Hematopoietic multipotent progenitor cell treated with erythropoietin and hydrocortisone succinate and interleukin-3 and kit ligand, for 17 days (in vitro differentiated cells): Measurements from ENCODE around the gene GPC1.
"Not testable (repeated sequence)": the region's sequence is repeated elsewhere in the genome, so short reads cannot be mapped to it uniquely, and the experiment has no call there.

ENCODE experiments used
- DNase-seq: peaks from one replicate; pipeline ENCODE4 v3.0.0-alpha.2; 2015; ENCODE audit warnings: low spot score

The GPC1 gene

GRCh38 chr2:240435457-240435947, at the start of gene GPC1:
Gene GPC1 (plus strand): TSS chr2:240435663. CDS start chr2:240435919, 256 bp downstream.
- no peak for DNase-seq

GRCh38 chr2:240386326-240386725, 49.1 kb upstream of the GPC1 start:
- DNase-seq, result no peak

- DNase-seq, result not testable (repeated sequence)
Measured at GRCh38 chr2:240386743-240387142, 48.7 kb upstream of the GPC1 start.

GRCh38 chr2:240387325-240387668, 48.2 kb upstream of the GPC1 start:
- no peak for DNase-seq

- DNase-seq, result no peak
Measured at GRCh38 chr2:240387669-240388358, 47.6 kb upstream of the GPC1 start.

GRCh38 chr2:240388471-240389301, 46.8 kb upstream of the GPC1 start:
- DNase-seq, result no peak

- DNase-seq, result no peak
Measured at GRCh38 chr2:240389302-240389805, 46.1 kb upstream of the GPC1 start.

GRCh38 chr2:240390091-240391073, 45.1 kb upstream of the GPC1 start:
- DNase-seq, result no peak

GRCh38 chr2:240391111-240392051, 44.1 kb upstream of the GPC1 start:
- no peak for DNase-seq

- no peak for DNase-seq
Measured at GRCh38 chr2:240392084-240392947, 43.1 kb upstream of the GPC1 start.

GRCh38 chr2:240392948-240393830, 42.3 kb upstream of the GPC1 start:
- DNase-seq, result no peak

- DNase-seq, result no peak
Measured at GRCh38 chr2:240393831-240394410, 41.5 kb upstream of the GPC1 start.

GRCh38 chr2:240394549-240394948, 40.9 kb upstream of the GPC1 start:
- DNase-seq, result no peak

GRCh38 chr2:240395448-240395847, 40.0 kb upstream of the GPC1 start:
- DNase-seq, result no peak

- DNase-seq, result no peak
Measured at GRCh38 chr2:240395896-240396622, 39.4 kb upstream of the GPC1 start.

- DNase-seq, result no peak
Measured at GRCh38 chr2:240396623-240397541, 38.6 kb upstream of the GPC1 start.

GRCh38 chr2:240397542-240397916, 37.9 kb upstream of the GPC1 start:
- DNase-seq, result no peak
